LHCN-M2 (cell line): ENCODE results near the gene PCDHA13. TPM values are rescaled to one million over a fixed set of nuclear protein-coding genes. Genes with fewer than 3 reads are reported as not detected.
"Not testable (repeated sequence)": the region's sequence is repeated elsewhere in the genome, so short reads cannot be mapped to it uniquely, and the experiment has no call there.

ENCODE experiments used
- DNase-seq: peaks from one replicate; pipeline ENCODE4 v3.0.0-alpha.2; 2012; ENCODE audit warnings: low read depth
- total RNA-seq: library from RNA; depleted of rRNA; stranded (reverse); fragments of >200 nt; gene quantifications from 2 replicates; pipeline ENCODE4 v1.2.3, GENCODE V29; 2014; rRNA removed

PCDHA13 gene
- total RNA-seq, 1 experiment from 2014 or later = not detected

GRCh38 chr5:140870221-140871201 lies 11.4 kb upstream of the PCDHA13 start:
- DNase-seq = no peak

- DNase-seq = no peak
Observed at GRCh38 chr5:140875085-140876065, 6.5 kb upstream of the PCDHA13 start, which contains the start of gene PCDHA12. PCDHA12 (plus strand) TSS chr5:140875308; CDS start chr5:140875473, 165 bp downstream.

GRCh38 chr5:140876541-140877261 lies 5.2 kb upstream of the PCDHA13 start:
- DNase-seq = not testable (repeated sequence)

GRCh38 chr5:140877262-140877581 lies 4.7 kb upstream of the PCDHA13 start:
- DNase-seq = no peak

- peak; percentile 5 for DNase-seq
Observed at GRCh38 chr5:140882591-140882899, 621 bp downstream of the PCDHA13 start.

GRCh38 chr5:140883373-140883772 lies 1.4 kb downstream of the PCDHA13 start:
- no peak for DNase-seq

GRCh38 chr5:140883927-140884697 lies 2.2 kb downstream of the PCDHA13 start:
- DNase-seq = no peak

GRCh38 chr5:140916325-140916724 lies 34.4 kb downstream of the PCDHA13 start:
- no peak for DNase-seq

GRCh38 chr5:140923601-140924000 lies 41.7 kb downstream of the PCDHA13 start:
- DNase-seq = no peak

GRCh38 chr5:140925806-140926442 lies 44.0 kb downstream of the PCDHA13 start, which contains the start of gene PCDHAC1:
PCDHAC1 (plus strand) TSS chr5:140926299; CDS start chr5:140926893, 594 bp downstream.
- no peak for DNase-seq

GRCh38 chr5:140926443-140927227 lies 44.7 kb downstream of the PCDHA13 start:
- DNase-seq = no peak

GRCh38 chr5:140927228-140927573 lies 45.3 kb downstream of the PCDHA13 start:
- no peak for DNase-seq

Other genes starting within 250 kb of the PCDHA13 start
- 0.96 and 1.1 TPM in 2 replicates for gene CD14, start 248.9 kb upstream of the PCDHA13 start, total RNA-seq
- gene TMCO6, start 242.7 kb upstream of the PCDHA13 start, total RNA-seq = 42.8 and 43.0 TPM in 2 replicates
- gene NDUFA2, start 234.5 kb upstream of the PCDHA13 start, total RNA-seq = 44.0 and 48.5 TPM in 2 replicates
- 96.8 and 111 TPM in 2 replicates for gene IK, start 234.3 kb upstream of the PCDHA13 start, total RNA-seq
- gene WDR55, start 217.2 kb upstream of the PCDHA13 start, total RNA-seq = 27.1 and 28.9 TPM in 2 replicates
- gene DND1, start 208.5 kb upstream of the PCDHA13 start, total RNA-seq = 0.52 and 1.3 TPM in 2 replicates
- gene HARS1, start 190.8 kb upstream of the PCDHA13 start, total RNA-seq = 98.9 and 103 TPM in 2 replicates
- gene HARS2, start 190.7 kb upstream of the PCDHA13 start, total RNA-seq = 39.2 and 41.6 TPM in 2 replicates
- 45.2 and 45.7 TPM in 2 replicates for gene ZMAT2, start 181.7 kb upstream of the PCDHA13 start, total RNA-seq
- 0.06 TPM in 2 replicates for gene PCDHA1, start 96.0 kb upstream of the PCDHA13 start, total RNA-seq
- gene PCDHA2, start 87.3 kb upstream of the PCDHA13 start, total RNA-seq = not detected in 2 replicates
- gene PCDHA3, start 81.1 kb upstream of the PCDHA13 start, total RNA-seq = under 0.01 and 0.06 TPM in 2 replicates
- 0.26 and 0.40 TPM in 2 replicates for gene PCDHA4, start 75.1 kb upstream of the PCDHA13 start, total RNA-seq
- not detected in 2 replicates for gene PCDHA5, start 60.5 kb upstream of the PCDHA13 start, total RNA-seq
- gene PCDHA6, start 54.2 kb upstream of the PCDHA13 start, total RNA-seq = not detected in 2 replicates
- gene PCDHA7, start 47.9 kb upstream of the PCDHA13 start, total RNA-seq = 0.11 and 0.19 TPM in 2 replicates
- gene PCDHA8, start 40.9 kb upstream of the PCDHA13 start, total RNA-seq = not detected in 2 replicates
- gene PCDHA9, start 33.7 kb upstream of the PCDHA13 start, total RNA-seq = 0.06 TPM in 1 of 2 replicates, not detected in the other
- gene PCDHA10, start 26.2 kb upstream of the PCDHA13 start, total RNA-seq = not detected in 2 replicates
- gene PCDHA11, start 13.2 kb upstream of the PCDHA13 start, total RNA-seq = 0.11 TPM in 1 of 2 replicates, not detected in the other
- not detected in 2 replicates for gene PCDHA12, start 6.8 kb upstream of the PCDHA13 start, total RNA-seq
- not detected in 2 replicates for gene PCDHAC1, start 44.2 kb downstream of the PCDHA13 start, total RNA-seq
- gene PCDHAC2, start 84.4 kb downstream of the PCDHA13 start, total RNA-seq = 0.06 and 0.23 TPM in 2 replicates
- gene PCDHB1, start 169.2 kb downstream of the PCDHA13 start, total RNA-seq = not detected in 2 replicates
- 10.7 and 13.4 TPM in 2 replicates for gene PCDHB2, start 212.5 kb downstream of the PCDHA13 start, total RNA-seq
- gene PCDHB3, start 218.3 kb downstream of the PCDHA13 start, total RNA-seq = 2.0 and 2.4 TPM in 2 replicates
- 1.8 and 1.9 TPM in 2 replicates for gene PCDHB4, start 239.7 kb downstream of the PCDHA13 start, total RNA-seq